Peyer's patch (tissue), 4 donors: ENCODE measurements around the gene ZNF213. TPM values are rescaled to one million over a fixed set of nuclear protein-coding genes. Genes with fewer than 3 reads are reported as not detected.

Experiments used
- DNase-seq, 3 donors: peaks; one replicate each; pipeline ENCODE4 v3.0.0-alpha.2; 2017 to 2019
- H3K27ac ChIP-seq, 4 donors: fragments of 200-600 bp; sonication (generic); one replicate each; pipeline ENCODE4 v1.5.1; 2016 to 2019
- H3K27me3 ChIP-seq, 2 donors: fragments of 200-600 bp; sonication (generic); one replicate each; pipeline ENCODE4 v1.5.1; 2019
- H3K36me3 ChIP-seq, 3 donors: fragments of 200-600 bp; sonication (generic); one replicate each; pipeline ENCODE4 v1.5.1; 2016 to 2019
- H3K4me1 ChIP-seq, 4 donors: fragments of 200-600 bp; sonication (generic); one replicate each; pipeline ENCODE4 v1.5.1; 2016 to 2019
- H3K4me3 ChIP-seq, 4 donors: fragments of 200-600 bp; sonication (generic); 1 replicate in 3 of 4; 2 replicates in 1 of 4; pipeline ENCODE4 v1.5.1; 2016 to 2019; ENCODE audit warnings: mild to moderate bottlenecking in 1 of 4
- H3K9me3 ChIP-seq, 4 donors: fragments of 200-600 bp; sonication (generic); one replicate each; pipeline ENCODE4 v1.5.1; 2016 to 2019; ENCODE audit warnings: mild to moderate bottlenecking in 1 of 4
- CTCF ChIP-seq, 6 experiments: fragments of 450-650 bp in 4 of 6; fragments of 200-600 bp in 2 of 6; sonication (generic) in 1 of 6; IDR thresholded peaks; one replicate each; pipeline ENCODE4 v1.5.1; 2017 to 2019; ENCODE audit warnings: antibody characterized with exemption in 6 of 6, mild to moderate bottlenecking in 3 of 6, moderate library complexity in 1 of 6
- POLR2A ChIP-seq, 2 donors: fragments of 450-650 bp; IDR thresholded peaks; one replicate each; pipeline ENCODE4 v1.5.1; 2017; ENCODE audit warnings: antibody characterized with exemption in 2 of 2, mild to moderate bottlenecking in 2 of 2, moderate library complexity in 2 of 2
- total RNA-seq, 4 donors: library from RNA; depleted of rRNA; stranded (reverse); fragments of >200 nt; gene quantifications; one replicate each; pipeline ENCODE4 v1.1.0, GENCODE V29; 2016

The ZNF213 gene
- total RNA-seq, 4 donors from 2014 or later: 14.9 to 40.6 (median 18.4) TPM

- Histone ChIP-seq H3K4me1 (peaks cover 0 to 27% (median 13%) of the 10 kb centered on the region in 4 donors), H3K27ac (no peak overlapping the region), H3K27me3 (peaks cover 7 to 62% of the 10 kb centered on the region in 2 donors), H3K36me3 (no peaks in the 10 kb centered on the region), H3K4me3 (peak overlapping the region in 2 of 4 donors; percentile 21 to 24), H3K9me3 (peaks cover 0 to 7% (median 0%) of the 10 kb centered on the region in 4 donors)
- no peak for DNase-seq
- no peak for TF ChIP-seq POLR2A (IDR thresholded peaks at IDR 0.05)
- no peak for TF ChIP-seq CTCF (IDR thresholded peaks at IDR 0.05)
Measured at GRCh38 chr16:3171181-3171854, 36.5 kb downstream of the ZNF213 start.

GRCh38 chr16:3171855-3172593 lies 37.2 kb downstream of the ZNF213 start:
- TF ChIP-seq POLR2A (IDR thresholded peaks at IDR 0.05): no peak
- TF ChIP-seq CTCF (IDR thresholded peaks at IDR 0.05): no peak
- DNase-seq: no peak
- Histone ChIP-seq H3K27me3 (peaks cover 7 to 62% of the 10 kb centered on the region in 2 donors), H3K27ac (no peak overlapping the region), H3K36me3 (no peaks in the 10 kb centered on the region), H3K4me3 (peak overlapping the region in 2 of 4 donors; percentile 18 to 21), H3K4me1 (peaks cover 0 to 27% (median 13%) of the 10 kb centered on the region in 4 donors), H3K9me3 (peaks cover 0 to 7% (median 0%) of the 10 kb centered on the region in 4 donors)

GRCh38 chr16:3173892-3174617 lies 39.2 kb downstream of the ZNF213 start:
- H3K4me1 ChIP-seq: peaks cover 0 to 27% (median 13%) of the 10 kb centered on the region in 4 donors
- peaks cover 7 to 70% of the 10 kb centered on the region in 2 donors for H3K27me3 ChIP-seq
- H3K27ac ChIP-seq: no peak overlapping the region
- TF ChIP-seq CTCF (IDR thresholded peaks at IDR 0.05) (no peak), POLR2A (IDR thresholded peaks at IDR 0.05) (no peak)
- H3K4me3 ChIP-seq: no peak overlapping the region
- no peak for DNase-seq
- peaks cover 0 to 7% (median 0%) of the 10 kb centered on the region in 4 donors for H3K9me3 ChIP-seq
- no peaks in the 10 kb centered on the region for H3K36me3 ChIP-seq

- H3K9me3 ChIP-seq: peaks cover 0 to 7% (median 0%) of the 10 kb centered on the region in 4 donors
- H3K27ac ChIP-seq: no peak overlapping the region
- peaks cover 0 to 27% (median 13%) of the 10 kb centered on the region in 4 donors for H3K4me1 ChIP-seq
- TF ChIP-seq POLR2A (IDR thresholded peaks at IDR 0.05): no peak
- TF ChIP-seq CTCF (IDR thresholded peaks at IDR 0.05): no peak
- H3K4me3 ChIP-seq: no peak overlapping the region
- H3K27me3 ChIP-seq: peaks cover 7 to 70% of the 10 kb centered on the region in 2 donors
- no peaks in the 10 kb centered on the region for H3K36me3 ChIP-seq
- no peak for DNase-seq
Measured at GRCh38 chr16:3174618-3175148, 39.9 kb downstream of the ZNF213 start.
